IMR-90 (cell line): Measurements from ENCODE around the gene CAPS.

Experiments used
- BHLHE40 ChIP-seq: fragments of 150-350 bp; IDR thresholded peaks from 2 replicates; pipeline ENCODE4 v1.6.1; 2016; ENCODE audit warnings: mild to moderate bottlenecking, low read depth, low read length
- CEBPB ChIP-seq: IDR thresholded peaks from 2 replicates; pipeline ENCODE4 v1.6.1; 2012; ENCODE audit warnings: low read depth, low read length, improper control_type of control experiment
- POLR2A ChIP-seq: IDR thresholded peaks from 2 replicates; pipeline ENCODE4 v1.6.1; 2012; ENCODE audit warnings: mild to moderate bottlenecking, low read depth, low read length
- RAD21 ChIP-seq: IDR thresholded peaks from 2 replicates; pipeline ENCODE4 v1.6.1; 2012; ENCODE audit warnings: low read length, improper control_type of control experiment
- SMC3 ChIP-seq: fragments of 150-350 bp; IDR thresholded peaks from 2 replicates; pipeline ENCODE4 v1.6.1; 2016; ENCODE audit warnings: low read depth, mild to moderate bottlenecking, antibody characterized with exemption, low read length, moderate library complexity
- TF ChIP-seq, protein P1 (sequence below): conservative IDR thresholded peaks from 2 replicates; pipeline ENCODE4 v1.5.1; 2012; ENCODE audit warnings: mild to moderate bottlenecking, low read depth, low read length, improper control_type of control experiment
- TF ChIP-seq, protein P2 (sequence below): fragments of 150-350 bp; IDR thresholded peaks from 2 replicates; pipeline ENCODE4 v1.6.1; 2017; ENCODE audit warnings: mild to moderate bottlenecking, antibody characterized with exemption, low read length, low read depth
- TF ChIP-seq, protein P3 (sequence below): fragments of 150-350 bp; IDR thresholded peaks from 2 replicates; pipeline ENCODE4 v1.6.1; 2016; ENCODE audit warnings: low read depth, mild to moderate bottlenecking, low read length, moderate library complexity, borderline replicate concordance

DNA sequence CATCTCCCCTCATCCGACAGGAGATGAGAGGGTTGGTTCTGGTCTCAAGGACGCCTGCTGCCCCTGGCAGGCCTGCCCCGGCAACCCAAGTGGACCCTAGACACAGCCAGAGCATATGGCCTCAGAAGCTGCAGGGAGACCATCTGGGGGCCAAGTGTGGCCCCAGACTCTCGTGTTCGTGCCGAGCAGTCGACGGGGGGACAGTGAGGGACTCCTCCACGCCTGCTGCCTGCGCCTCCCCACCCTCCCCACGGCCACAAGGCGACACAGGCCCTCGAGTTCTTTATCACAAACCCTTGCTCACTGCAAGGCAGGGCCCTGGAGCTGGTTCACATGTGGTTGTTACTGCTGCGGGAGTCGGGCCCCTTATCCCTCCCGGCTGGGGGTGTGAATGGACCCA lies 9.3 kb downstream of the CAPS start:
- TF ChIP-seq, protein P1, sequence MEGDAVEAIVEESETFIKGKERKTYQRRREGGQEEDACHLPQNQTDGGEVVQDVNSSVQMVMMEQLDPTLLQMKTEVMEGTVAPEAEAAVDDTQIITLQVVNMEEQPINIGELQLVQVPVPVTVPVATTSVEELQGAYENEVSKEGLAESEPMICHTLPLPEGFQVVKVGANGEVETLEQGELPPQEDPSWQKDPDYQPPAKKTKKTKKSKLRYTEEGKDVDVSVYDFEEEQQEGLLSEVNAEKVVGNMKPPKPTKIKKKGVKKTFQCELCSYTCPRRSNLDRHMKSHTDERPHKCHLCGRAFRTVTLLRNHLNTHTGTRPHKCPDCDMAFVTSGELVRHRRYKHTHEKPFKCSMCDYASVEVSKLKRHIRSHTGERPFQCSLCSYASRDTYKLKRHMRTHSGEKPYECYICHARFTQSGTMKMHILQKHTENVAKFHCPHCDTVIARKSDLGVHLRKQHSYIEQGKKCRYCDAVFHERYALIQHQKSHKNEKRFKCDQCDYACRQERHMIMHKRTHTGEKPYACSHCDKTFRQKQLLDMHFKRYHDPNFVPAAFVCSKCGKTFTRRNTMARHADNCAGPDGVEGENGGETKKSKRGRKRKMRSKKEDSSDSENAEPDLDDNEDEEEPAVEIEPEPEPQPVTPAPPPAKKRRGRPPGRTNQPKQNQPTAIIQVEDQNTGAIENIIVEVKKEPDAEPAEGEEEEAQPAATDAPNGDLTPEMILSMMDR: no peak
- no peak for TF ChIP-seq RAD21
- TF ChIP-seq CEBPB: no peak
- TF ChIP-seq, protein P2, sequence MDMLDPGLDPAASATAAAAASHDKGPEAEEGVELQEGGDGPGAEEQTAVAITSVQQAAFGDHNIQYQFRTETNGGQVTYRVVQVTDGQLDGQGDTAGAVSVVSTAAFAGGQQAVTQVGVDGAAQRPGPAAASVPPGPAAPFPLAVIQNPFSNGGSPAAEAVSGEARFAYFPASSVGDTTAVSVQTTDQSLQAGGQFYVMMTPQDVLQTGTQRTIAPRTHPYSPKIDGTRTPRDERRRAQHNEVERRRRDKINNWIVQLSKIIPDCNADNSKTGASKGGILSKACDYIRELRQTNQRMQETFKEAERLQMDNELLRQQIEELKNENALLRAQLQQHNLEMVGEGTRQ: no peak
- no peak for TF ChIP-seq SMC3
- no peak for TF ChIP-seq POLR2A
- no peak for TF ChIP-seq BHLHE40
- TF ChIP-seq, protein P3, sequence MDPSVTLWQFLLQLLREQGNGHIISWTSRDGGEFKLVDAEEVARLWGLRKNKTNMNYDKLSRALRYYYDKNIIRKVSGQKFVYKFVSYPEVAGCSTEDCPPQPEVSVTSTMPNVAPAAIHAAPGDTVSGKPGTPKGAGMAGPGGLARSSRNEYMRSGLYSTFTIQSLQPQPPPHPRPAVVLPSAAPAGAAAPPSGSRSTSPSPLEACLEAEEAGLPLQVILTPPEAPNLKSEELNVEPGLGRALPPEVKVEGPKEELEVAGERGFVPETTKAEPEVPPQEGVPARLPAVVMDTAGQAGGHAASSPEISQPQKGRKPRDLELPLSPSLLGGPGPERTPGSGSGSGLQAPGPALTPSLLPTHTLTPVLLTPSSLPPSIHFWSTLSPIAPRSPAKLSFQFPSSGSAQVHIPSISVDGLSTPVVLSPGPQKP: no peak
